ENCODE results near the gene PRELP.

DNA sequence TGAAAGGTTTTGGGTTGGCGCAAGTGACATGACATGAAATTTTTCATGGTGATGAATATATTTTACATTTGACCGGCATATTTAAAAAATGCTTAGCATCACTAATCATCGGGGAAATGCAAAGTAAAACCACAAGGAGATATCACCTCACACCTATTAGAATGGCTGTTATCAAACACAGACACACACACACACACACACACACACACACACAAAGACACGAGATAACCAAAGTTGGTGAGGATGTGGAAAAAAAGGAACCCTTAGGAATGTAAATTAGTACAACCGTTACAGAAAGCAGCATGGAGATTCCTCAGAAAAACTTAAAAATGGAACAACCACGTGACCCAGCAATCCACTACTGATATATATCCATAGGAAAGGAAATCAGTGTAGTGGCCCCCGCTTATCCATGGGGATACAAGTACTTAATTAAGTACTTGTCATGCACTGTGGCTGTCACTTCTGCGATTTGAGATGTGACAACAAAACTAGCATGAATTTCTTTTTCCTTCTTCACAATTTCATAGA is 15.9 kb upstream of the PRELP start:
- TF ChIP-seq MAFK (IDR thresholded peaks at IDR 0.05; ENCODE audit: low read depth, low read length) (no peak), EGR1 (IDR thresholded peaks at IDR 0.05; ENCODE audit: borderline replicate concordance, low read depth, low read length) (no peak), CTCF (IDR thresholded peaks at IDR 0.05; ENCODE audit: control extremely low read depth in 1 of 3, insufficient read depth in 1 of 3, low read depth in 1 of 3, low read length in 3 of 3) (no peak), PHF8 (conservative IDR thresholded peaks at IDR 0.05; ENCODE audit: low read depth, low read length) (no peak), TEAD4 (IDR thresholded peaks at IDR 0.05; ENCODE audit: low read depth, low read length) (no peak), JUN (IDR thresholded peaks at IDR 0.05; ENCODE audit: low read depth, low read length) (no peak), POLR2A (IDR thresholded peaks at IDR 0.05; ENCODE audit: control extremely low read depth in 1 of 2, low read depth in 2 of 2, low read length in 2 of 2) (no peak), TAF1 (IDR thresholded peaks at IDR 0.05; ENCODE audit: low read depth, low read length) (no peak), GABPA (IDR thresholded peaks at IDR 0.05; ENCODE audit: borderline replicate concordance, insufficient read depth, low read length) (no peak), EZH2 (IDR thresholded peaks at IDR 0.05; ENCODE audit: low read depth, low read length, severe bottlenecking) (no peak), HDAC2 (IDR thresholded peaks at IDR 0.05; ENCODE audit: borderline replicate concordance in 1 of 2, low read depth in 2 of 2, low read length in 2 of 2) (no peak), SIX5 (IDR thresholded peaks at IDR 0.05; ENCODE audit: low read depth, low read length) (no peak)
- TF ChIP-seq, protein P1, sequence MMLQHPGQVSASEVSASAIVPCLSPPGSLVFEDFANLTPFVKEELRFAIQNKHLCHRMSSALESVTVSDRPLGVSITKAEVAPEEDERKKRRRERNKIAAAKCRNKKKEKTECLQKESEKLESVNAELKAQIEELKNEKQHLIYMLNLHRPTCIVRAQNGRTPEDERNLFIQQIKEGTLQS (IDR thresholded peaks at IDR 0.05; ENCODE audit: insufficient read depth, low read depth, low read length): no peak
